SKM-1 treated with dmso at 0.1 percent for 144 hours (cell line): Measurements from ENCODE around the gene DDX11.
"Not testable (repeated sequence)": the region's sequence is repeated elsewhere in the genome, so short reads cannot be mapped to it uniquely, and the experiment has no call there.

ENCODE experiments used
- DNase-seq: peaks from one replicate; lab custom pipeline; 2025; ENCODE audit not compliant: unreplicated experiment; lab: John Stamatoyannopoulos, UW

Gene DDX11

DNA sequence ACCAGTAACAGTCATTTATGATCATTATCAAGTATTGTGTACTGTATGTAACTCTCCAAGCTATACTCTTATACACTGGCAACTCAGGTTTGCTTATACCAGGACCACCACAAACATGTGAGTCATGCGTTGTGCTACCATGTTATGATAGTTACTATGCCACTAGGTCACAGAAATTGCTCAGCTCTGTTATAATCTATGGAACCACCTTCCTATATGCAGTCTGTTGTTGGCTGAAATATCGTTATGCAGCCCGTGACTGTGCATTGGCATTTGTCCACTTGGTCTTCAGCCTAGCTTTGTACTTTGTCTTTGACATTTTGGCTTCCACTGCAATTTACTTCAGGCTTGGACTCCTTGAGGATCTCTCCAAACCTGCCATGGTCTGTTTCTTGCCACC, 7.5 kb upstream of the DDX11 start:
- DNase-seq, result not testable (repeated sequence)

DNA sequence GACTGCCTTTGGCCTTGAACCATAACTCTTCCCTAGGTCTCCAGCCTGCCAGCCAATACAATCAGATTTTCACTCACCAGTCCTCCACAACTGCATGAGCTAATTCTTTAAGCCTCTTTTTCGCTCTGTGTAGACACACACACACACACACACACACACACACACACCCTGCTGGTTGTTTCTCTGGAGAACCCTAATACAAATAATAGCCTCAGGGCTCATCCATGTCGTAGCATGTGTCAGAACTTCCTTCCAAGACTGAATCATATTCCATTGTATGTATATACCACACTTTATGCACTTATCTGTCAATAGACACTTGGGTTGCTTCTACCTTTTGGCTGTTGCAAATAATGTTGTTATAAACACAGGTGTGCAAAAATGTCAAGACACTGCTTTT, 6.0 kb upstream of the DDX11 start:
- not testable (repeated sequence) for DNase-seq

DNA sequence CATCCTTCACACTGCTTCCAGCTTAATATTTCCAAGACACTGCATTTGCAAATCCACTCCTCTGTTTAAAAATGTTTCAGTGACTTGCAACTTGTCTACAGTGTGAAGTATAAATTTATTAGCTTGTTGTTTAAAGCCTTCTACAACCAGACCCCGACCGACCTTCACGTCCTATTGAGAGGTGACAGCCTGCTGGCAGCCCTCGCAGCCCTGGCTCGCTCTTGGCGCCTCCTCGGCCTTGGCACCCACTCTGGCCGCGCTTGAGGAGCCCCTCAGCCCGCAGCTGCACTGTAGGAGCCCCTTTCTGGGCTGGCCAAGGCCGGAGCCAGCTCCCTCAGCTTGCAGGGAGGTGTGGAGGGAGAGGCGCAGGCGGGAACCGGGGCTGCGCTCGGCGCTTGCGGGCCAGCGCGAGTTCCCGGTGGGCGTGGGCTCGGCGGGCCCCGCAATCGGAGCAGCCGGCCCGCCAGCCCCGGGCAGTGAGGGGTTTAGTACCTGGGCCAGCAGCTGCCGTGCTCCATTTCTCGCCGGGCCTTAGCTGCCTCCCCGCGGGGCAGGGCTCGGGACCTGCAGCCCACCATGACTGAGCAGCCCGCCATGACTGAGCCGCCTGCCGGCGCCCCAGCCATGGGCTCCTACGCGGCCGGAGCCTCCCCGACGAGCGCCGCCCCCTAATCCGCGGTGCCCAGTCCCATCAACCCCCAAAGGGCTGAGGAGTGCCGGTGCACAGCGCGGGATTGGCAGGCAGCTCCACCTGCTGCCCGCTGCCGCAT, 2.5 kb upstream of the DDX11 start:
- DNase-seq, result not testable (repeated sequence)

DNA sequence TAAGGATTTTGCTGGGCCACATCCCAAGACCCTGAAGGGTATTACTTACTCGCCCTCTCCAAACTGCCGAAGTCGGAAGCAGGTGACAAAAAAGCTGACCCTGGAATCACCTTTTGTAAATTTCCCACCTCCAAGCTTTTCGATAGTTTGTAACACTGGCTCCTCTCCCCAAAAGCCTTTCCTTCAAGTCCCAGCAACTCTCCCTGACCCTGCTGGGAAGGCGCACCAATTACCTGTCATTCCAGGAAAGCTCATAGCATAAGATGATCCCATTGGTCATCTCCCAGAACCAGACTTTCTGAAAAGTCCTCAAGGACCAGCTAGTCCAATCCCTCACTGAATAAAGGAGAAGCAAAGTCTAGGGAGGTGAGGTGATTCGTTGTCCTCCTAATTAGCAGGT, 698 bp upstream of the DDX11 start:
- DNase-seq, result not testable (repeated sequence)

DNA sequence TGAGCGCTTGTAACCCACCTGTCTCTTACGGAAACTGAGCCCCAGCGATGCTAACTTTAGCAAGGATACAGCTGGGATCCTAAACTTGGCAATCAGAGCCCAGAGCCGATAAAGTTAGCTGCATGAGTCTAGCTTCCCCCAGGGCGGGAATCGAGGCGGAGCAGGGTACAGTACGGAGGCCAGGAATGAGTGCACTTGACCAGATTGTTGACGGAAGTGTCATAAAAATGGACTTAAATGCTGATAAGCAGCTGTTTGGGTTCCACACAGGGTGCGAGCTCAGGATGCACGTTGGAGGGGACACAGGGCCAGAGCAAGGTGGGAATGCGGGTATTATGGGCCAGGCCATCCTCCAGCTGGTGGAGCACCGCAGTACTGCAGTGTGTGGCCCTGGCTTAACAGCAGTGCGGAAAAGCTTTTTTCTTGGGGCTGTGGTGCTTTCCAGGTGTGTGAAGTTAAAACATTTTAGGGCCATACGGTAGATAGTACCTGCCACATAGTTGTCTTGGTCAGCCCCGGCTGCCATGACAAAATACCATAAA, 744 bp downstream of the DDX11 start:
- peak; percentile 0 for DNase-seq

DNA sequence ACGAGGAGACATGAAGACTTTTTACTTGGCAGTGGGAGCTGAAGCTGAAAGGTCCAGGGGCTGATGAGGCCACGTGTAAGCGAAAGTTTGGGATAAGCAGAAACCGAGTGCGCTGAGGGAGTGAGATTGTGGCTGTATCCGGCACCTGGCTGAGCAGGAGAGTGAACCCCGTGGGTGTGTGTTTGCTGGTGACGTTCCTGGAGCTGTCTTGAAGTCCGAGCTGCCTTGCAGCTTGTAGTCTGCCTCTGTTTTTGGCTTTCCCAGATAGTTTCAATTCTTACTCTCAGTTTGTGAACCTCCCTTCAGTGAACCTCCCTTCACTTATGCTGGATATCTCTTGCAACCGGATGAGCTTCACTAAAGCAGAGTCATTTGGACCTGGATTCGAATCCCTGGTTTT, 2.5 kb downstream of the DDX11 start:
- DNase-seq, result not testable (repeated sequence)

DNA sequence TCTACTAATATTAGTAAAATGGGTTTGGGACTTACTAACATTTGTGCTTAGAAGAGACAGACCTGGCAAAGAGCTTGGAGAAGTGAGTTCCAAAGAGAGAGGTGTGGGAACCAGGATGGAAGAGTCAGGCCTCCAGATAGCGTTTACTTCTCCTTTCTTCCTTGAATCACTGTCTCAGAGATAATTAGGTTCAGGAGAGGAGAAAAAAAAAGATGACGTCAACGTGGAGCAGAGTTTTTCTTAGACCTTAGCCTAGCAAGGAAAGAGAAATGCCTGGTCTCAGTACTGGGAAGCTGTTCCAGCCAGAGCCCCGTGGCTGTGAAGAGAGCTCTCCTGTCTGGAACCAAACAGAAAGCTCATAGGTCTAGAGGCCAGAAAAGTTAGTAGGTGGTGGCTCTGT, 3.4 kb downstream of the DDX11 start:
- DNase-seq, result not testable (repeated sequence)

DNA sequence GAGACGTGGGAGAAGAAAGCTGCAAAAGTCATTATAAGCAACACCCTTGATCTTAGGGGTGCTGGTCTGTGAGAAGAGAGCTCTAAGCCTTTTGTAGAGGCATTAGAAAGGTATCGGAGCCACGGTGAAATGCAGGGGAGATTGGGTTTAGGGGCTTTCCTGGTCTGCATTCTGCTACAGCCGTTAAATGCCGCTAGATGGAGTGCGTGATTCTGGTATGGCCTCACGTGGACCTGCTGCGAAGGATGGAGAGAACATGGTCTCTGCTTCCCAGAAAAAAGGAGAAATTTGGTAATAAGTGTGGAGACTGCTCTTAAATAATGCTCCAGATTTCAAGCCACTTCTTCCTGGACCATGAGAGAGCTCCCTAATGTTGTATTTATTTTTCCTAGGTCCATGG, 4.3 kb downstream of the DDX11 start:
- DNase-seq, result not testable (repeated sequence)

DNA sequence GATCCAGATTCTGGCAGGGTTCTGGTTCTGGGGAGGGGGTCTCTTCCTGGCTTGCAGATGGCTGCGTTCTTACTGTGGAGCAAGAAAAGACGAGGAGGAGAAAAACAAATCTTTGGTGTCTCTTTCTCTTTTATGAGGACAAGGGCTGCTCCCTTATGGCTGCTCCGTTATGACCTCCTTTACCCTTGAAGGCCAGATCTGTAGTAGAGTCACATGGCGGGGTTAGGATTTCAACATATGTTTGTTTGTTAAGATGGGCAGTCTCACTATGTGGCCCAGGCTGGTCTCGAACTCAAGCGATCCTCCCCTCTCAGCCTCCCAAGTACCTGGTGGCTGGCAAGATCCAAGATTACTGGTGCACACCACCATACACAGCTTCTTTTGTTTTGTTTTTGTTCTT, 5.8 kb downstream of the DDX11 start:
- DNase-seq, result not testable (repeated sequence)

DNA sequence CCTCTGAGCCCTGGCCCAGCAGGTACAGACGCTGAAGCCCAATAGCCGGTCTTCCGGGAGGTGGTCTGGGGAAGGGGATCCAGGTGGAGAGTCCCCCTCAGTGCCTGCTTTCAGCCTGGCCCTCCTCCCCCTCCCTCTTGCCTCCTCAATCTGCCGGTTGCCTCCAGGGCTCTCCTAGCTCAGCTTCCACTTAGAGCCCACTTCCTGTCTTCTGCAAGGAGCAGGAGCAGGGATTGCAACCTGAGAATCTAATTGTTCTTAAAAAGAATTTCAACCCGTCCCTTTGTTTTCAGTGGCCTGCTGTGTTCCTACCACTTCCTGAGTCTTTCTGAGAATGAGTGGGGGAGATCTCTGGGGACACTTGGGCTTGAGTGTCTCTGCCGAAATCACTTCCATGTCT, 6.6 kb downstream of the DDX11 start:
- DNase-seq, result not testable (repeated sequence)

DNA sequence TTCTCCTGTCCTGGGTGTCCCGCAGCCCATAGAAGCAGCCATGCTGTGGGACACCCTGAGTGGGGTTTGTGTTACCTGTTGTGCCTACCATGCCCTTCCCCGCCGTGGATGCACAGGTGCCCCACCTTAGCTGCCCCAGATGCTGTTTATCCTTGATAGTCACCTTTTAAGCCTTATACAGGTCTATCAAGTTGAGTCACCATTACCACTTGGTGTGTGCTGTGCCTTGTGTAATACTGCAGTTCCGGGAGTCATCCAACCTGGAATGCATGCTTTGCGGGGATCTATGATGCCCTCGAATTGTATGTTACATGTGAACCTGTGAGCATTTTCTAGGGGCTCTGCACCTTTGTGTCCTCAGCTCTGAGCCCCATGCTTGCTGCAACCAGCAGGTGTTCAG, 7.6 kb downstream of the DDX11 start:
- not testable (repeated sequence) for DNase-seq

DNA sequence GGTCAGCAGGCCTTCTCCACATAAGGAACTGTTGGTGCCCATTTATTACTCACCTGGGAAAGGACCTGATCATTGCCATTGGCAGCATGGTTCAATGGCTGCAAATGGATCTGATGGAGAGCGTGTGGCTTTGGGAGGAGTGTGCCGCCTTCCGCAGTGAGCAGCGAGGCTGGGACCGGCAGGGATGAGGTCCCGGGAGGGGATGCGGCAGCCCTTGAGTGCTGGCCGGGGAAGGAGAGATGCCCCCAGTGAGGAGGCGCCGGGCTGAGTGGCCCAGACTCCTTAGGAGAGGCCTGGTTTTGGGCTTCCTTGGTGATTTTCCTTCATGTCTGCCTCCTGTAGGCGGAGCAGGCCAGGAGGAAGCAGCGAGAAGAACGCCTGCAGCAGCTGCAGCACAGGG, 10.6 kb downstream of the DDX11 start:
- not testable (repeated sequence) for DNase-seq

DNA sequence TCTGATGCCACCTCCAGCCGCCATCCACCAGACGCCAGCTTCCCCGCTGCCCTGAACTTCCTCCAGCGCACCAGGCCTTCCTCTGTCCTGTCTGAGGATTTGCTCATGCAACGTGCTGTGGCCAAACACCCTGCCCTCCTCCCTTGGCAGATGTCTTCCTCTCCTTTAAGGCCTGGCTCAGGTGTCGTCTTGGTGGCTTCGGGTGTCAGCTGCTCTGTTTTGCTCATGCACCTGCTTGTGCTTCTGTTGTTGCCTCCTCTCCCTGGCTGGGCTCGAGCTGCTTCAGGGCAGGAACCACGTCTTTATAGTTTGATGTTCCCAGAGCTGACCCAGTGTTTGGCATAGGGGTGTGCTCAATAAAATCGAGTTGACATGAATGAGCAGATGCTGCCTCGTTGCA, 12.4 kb downstream of the DDX11 start:
- DNase-seq, result not testable (repeated sequence)

DNA sequence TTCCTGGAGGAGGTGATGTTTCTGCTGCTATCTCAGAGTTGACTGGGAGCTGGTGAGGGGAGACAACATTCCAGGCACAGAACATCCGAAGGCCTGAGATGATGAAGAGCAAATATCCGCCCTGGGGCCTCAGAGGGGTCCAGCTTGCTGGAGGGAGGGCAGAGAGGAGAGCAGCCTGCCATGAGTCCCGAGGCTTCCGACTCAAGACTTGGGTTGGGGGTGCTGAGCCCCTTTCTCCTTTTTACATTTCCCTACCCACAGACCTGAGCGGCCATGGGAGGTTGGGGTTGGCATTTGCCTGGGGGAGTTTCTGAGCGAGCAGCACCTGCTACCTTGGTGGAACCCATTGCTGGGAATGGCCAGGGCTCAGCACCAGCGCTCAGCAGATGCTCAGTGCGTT, 13.8 kb downstream of the DDX11 start:
- not testable (repeated sequence) for DNase-seq

DNA sequence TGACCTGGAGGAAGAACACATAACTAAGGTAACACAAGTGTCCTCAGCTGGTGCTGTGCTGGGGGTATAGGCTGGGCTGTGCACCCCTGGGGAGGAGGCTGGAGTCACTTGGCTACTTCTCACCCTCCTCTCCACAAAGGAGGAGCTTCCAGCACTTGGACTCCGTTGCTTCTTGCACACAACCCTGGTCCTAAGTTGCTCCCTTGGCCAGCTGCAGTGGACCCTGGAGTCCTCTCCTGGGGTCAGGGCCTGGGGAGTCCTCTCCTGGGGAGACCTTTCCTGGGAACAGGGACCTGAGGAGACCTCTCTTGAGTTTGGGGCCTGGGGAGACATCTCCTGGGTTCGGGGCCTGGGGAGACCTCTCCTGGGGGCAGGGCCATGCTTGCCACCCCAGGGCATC, 14.3 kb downstream of the DDX11 start:
- not testable (repeated sequence) for DNase-seq

DNA sequence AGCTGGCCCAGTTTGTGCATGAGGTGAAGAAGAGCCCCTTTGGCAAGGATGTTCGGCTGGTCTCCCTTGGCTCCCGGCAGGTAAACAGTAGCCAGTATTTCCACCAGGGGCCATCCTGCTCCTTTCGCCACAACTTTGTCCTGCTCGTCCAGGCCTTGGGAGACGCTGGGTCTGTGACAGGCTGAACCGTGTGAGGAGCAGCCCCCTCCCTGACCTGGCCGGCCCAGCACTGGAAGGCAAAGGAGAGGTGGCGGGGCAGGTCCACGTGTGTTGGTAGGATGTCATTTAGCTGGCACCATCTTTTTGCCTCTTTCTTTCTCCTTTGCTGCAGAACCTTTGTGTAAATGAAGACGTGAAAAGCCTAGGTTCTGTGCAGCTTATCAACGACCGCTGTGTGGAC, 15.4 kb downstream of the DDX11 start:
- DNase-seq, result no peak

DNA sequence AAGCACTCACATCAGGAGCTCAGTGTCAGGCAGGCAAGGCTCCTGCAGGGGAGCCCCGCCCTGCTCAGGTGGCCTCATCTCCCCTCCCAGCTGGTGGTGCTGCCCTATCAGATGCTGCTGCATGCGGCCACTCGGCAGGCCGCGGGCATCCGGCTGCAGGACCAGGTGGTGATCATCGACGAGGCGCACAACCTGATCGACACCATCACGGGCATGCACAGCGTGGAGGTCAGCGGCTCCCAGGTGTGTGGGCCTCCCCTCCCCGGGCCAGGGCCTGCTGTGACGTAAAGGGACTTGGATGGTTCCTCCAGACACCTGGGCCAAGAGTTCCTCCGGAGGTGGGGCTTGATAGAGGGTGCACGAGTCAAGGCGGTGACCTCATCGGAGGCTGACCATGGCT, 18.0 kb downstream of the DDX11 start:
- not testable (repeated sequence) for DNase-seq

DNA sequence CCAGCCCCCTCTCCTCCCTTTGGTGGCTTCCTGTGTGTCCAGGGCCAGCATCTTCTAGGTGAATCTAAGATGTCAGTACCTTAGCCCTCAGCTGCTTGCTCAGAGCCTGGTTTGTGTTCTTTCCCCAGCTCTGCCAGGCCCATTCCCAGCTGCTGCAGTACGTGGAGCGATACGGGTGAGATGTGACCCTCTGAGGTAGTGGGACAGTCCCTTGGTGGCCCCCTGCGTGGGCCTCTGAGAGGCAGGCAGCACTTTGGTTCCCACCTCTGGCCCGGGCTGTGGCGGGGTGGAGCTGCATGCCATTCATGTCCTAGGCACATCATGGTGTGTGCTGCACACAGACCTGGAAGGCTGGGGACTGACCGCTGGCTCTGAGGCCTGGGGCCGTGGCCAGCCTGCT, 19.1 kb downstream of the DDX11 start:
- not testable (repeated sequence) for DNase-seq

DNA sequence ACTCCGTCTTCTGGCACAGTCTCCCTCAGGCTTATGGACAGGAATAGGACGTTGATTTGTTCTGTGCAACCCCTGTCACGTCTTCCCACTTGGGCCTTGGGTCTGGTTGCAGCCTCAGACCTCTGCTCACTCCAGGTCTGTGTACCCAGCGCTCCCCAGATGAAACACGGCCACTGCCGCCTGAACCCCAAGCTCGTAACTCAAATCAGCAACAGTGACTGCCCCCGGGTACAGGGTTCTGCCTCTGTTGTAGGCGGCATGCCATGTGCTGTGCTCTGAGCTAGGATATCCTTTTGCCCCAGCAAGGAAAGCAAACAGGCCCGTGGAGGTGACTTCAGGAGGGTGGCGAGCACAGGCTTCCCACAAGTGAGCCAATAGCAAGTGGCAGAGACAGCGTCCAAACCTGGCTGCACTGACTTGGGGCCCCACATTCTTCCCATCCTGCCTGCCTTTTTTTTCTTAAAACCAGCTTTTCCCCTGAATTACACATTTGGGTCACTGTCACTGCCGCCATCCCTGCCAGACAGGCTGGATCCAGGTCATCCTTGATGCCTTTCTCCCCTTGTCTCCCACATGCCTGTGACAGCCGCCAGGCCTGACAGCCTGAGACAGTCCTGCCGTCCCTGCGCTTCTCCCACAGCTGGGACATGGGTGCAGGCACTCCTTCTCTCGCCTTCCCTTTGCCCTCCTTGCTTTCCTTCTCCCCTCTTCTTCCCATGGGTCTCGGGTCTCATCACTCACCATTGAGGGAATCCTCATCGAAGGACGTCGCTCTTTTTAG, 21.6 kb downstream of the DDX11 start:
- not testable (repeated sequence) for DNase-seq

DNA sequence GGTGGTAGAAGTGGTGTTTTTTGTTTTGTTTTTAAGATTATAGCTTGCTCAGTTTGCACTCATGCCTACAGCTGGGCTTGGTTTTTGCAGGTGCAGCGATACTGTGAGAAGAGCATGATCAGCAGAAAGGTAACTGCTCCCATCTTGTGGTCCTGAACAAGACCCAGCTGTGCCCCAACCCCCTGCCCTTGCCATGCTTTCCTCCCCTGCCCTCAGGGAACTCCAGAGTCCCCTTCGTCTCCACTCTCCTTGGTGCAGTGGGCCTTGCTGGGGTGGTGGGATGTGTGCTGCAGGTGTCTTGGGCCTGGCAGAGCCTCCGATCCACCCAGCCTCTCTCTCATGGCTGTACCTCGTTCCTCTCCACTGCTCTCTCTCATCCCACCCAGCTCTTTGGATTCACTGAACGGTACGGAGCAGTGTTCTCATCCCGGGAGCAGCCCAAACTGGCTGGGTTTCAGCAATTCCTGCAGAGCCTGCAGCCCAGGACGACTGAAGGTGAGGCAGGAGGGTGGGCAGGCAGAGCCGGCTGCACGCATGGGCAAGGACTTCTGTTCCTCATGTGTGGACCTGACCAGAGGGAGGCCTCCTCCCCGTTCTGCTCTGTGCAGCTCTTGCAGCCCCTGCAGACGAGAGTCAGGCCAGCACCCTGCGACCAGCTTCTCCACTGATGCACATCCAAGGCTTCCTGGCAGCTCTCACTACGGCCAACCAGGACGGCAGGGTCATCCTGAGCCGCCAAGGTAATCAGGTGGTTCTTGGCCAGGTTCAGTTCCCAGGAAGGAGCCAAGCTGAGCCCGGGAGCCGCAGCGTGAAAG, 22.8 kb downstream of the DDX11 start:
- DNase-seq, result not testable (repeated sequence)

DNA sequence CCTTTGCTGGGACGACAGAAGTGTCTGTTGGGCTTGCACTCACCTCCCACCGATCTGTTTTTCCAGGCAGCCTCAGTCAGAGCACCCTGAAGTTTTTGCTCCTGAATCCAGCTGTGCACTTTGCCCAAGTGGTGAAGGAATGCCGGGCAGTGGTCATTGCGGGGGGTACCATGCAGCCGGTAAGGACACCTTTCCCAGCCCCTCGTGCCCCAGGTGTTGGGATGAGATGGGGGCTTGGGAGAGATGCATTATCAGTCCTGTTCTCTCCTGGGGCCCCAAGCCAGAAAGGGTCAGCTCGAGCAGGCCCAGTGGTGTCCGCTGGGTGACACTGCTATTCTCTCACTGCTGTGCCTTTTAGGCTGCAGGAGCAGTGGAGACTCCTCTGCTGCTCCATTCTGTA, 24.2 kb downstream of the DDX11 start:
- not testable (repeated sequence) for DNase-seq
